ENCODE measurements around the gene RNF19B. TPM values are rescaled to one million over a fixed set of nuclear protein-coding genes. Genes with fewer than 3 reads are reported as not detected.

Gene RNF19B
- polyA plus RNA-seq, 12 donors = 6.8 to 19.2 (median 8.8) TPM; not detected in 1

DNA sequence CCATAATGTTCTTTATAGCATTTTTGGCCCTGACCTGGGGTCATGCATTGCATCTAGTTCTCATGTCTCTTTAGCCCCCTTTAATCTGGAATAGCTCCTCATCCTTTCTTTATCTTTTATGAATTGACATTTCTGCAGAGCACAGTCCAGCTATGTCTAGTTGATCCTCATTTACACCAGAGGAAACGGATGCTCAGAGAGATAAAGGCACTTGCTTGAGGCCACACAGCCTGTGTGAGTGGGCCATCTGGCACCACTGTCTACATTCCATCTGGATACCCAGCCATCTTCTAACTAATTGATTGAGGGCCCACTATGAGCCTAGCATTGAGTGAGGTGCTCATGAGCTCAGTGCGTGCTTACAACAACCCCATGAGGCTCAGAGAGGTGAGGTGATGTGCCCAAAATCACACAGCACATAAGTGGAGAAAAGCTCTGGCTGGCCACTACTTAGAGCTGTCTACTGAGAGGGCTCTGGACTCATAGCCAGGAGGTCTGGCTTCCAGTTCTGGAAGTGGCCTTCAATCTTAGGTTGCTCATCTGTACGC is 74.8 kb downstream of the RNF19B start:
- no peak for DNase-seq

DNA sequence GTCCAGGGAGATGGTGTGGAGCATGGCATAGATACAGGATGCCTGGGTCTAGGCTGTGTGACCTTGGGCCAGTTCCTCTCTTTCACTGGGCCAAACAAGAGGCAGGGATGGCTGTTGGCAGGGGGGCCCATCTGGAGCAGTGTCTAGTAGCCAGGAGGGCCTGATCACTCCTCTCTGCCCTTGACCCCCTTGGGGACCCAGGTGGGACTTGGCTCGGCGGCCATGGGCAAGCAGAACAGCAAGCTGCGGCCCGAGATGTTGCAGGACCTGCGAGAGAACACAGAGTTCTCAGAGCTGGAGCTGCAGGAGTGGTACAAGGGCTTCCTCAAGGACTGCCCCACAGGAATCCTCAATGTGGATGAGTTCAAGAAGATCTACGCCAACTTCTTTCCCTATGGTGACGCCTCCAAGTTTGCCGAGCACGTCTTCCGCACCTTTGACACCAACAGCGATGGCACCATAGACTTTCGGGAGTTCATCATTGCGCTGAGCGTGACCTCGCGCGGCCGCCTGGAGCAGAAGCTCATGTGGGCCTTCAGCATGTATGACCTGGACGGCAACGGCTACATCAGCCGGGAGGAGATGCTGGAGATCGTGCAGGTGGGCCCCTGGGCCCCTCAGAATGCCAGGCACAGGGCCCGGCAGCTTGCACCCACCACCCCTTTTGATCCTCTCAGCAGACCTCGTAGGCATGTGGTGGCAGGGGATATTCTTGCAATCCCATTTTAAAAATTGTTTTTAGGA is 75.8 kb downstream of the RNF19B start:
- DNase-seq = no peak

- no peak for DNase-seq
Observed at GRCh38 chr1:32888134-32888533, 76.5 kb downstream of the RNF19B start.

- no peak for DNase-seq
Observed at GRCh38 chr1:32887623-32888022, 77.0 kb downstream of the RNF19B start.

- DNase-seq = no peak
Observed at GRCh38 chr1:32886828-32887414, 77.7 kb downstream of the RNF19B start.

Other genes starting within 250 kb of the RNF19B start
- gene YARS1, start 147.5 kb downstream of the RNF19B start, polyA plus RNA-seq (ENCODE audit: insufficient read length in 12 of 12) = 10 to 100 TPM in 11 of 12 donors, not detected in 1; 37.5 to 60.7 (median 45.4) TPM
- gene S100PBP, start 147.2 kb downstream of the RNF19B start, polyA plus RNA-seq (ENCODE audit: insufficient read length in 12 of 12) = 10 to 100 TPM in 11 of 12 donors, not detected in 1; 20.5 to 45.4 (median 28.1) TPM
- 100 to 1,000 TPM; 122 to 612 (median 192) TPM for gene FNDC5, start 93.9 kb downstream of the RNF19B start, polyA plus RNA-seq (ENCODE audit: insufficient read length in 12 of 12)
- gene HPCA, start 78.3 kb downstream of the RNF19B start, polyA plus RNA-seq (ENCODE audit: insufficient read length in 12 of 12) = 1 to 10 TPM in 1 of 12 donors, under 1 TPM in 8, not detected in 3; 0.22 to 1.4 (median 0.32) TPM
- 10 to 100 TPM in 3 of 12 donors, 1 to 10 TPM in 8, not detected in 1; 3.2 to 23.9 (median 5.4) TPM for gene TMEM54, start 63.4 kb downstream of the RNF19B start, polyA plus RNA-seq (ENCODE audit: insufficient read length in 12 of 12)
- gene AK2, start 72.1 kb upstream of the RNF19B start, polyA plus RNA-seq (ENCODE audit: insufficient read length in 12 of 12) = 100 to 1,000 TPM in 10 of 12 donors, 10 to 100 TPM in 1, not detected in 1; 99.0 to 163 (median 125) TPM
- 1 to 10 TPM in 11 of 12 donors, not detected in 1; 3.3 to 9.9 (median 5.0) TPM for gene AZIN2, start 116.3 kb upstream of the RNF19B start, polyA plus RNA-seq (ENCODE audit: insufficient read length in 12 of 12)
- gene TRIM62, start 217.2 kb upstream of the RNF19B start, polyA plus RNA-seq (ENCODE audit: insufficient read length in 12 of 12) = 1 to 10 TPM in 11 of 12 donors, not detected in 1; 4.5 to 8.2 (median 5.6) TPM